B cell (primary cell): ENCODE measurements around the gene SP7. TPM values are rescaled to one million over a fixed set of nuclear protein-coding genes. Genes with fewer than 3 reads are reported as not detected.

Experiments used
- ATAC-seq: fragments of 200-7000 bp; cut with Tn5 transposase; one replicate; pipeline ENCODE4 v1.10.0; 2021; ENCODE audit warnings: low read depth, mild to moderate bottlenecking, moderate number of reproducible peaks, moderate library complexity
- CTCF ChIA-PET: fragments of 350-600 bp; sonication (Branson Sonifier 250); formaldehyde crosslinking; loops from one replicate; lab custom pipeline; 2021; ENCODE audit warnings: antibody characterized with exemption, inconsistent platforms; lab: Charles Lee
- POLR2A ChIA-PET: fragments of 350-600 bp; sonication (Branson Sonifier 250); formaldehyde crosslinking; loops from one replicate; lab custom pipeline; 2021; ENCODE audit warnings: antibody characterized with exemption; lab: Charles Lee
- DNase-seq: peaks from one replicate; pipeline ENCODE4 v3.0.0; 2013
- H2AFZ ChIP-seq: 2 replicates; pipeline ENCODE4 v1.6.1; 2012; ENCODE audit warnings: mild to moderate bottlenecking, low read depth, low read length; ENCODE audit not compliant: insufficient read depth, poor library complexity, severe bottlenecking
- H3K27ac ChIP-seq, 2 donors: 1 replicate in 1 of 2; 2 replicates in 1 of 2; pipeline ENCODE4 v1.5.1; 2012 to 2013; ENCODE audit warnings: low read length in 2 of 2, mild to moderate bottlenecking in 2 of 2, moderate library complexity in 1 of 2
- H3K27me3 ChIP-seq, 4 experiments: fragments of 200-600 bp in 1 of 4; sonication (generic) in 1 of 4; replicated peaks in 1 of 4; 1 replicate in 2 of 4; 2 replicates in 2 of 4; pipeline versions ENCODE4 v1.6.1 to v1.7.0; 2013 to 2016; ENCODE audit warnings: low read length in 3 of 4, mild to moderate bottlenecking in 2 of 4, mixed read lengths in 1 of 4, moderate library complexity in 1 of 4; ENCODE audit not compliant: insufficient read depth in 4 of 4, control insufficient read depth in 3 of 4; ENCODE audit errors: control extremely low read depth in 1 of 4
- H3K36me3 ChIP-seq, 2 experiments: replicated peaks in 1 of 2; 1 replicate in 1 of 2; 2 replicates in 1 of 2; pipeline versions ENCODE4 v1.6.1 to v1.7.1; 2013; ENCODE audit warnings: low read length in 1 of 2; ENCODE audit not compliant: insufficient read depth in 2 of 2, control insufficient read depth in 1 of 2; ENCODE audit errors: control extremely low read depth in 1 of 2, extremely low read depth in 1 of 2
- H3K4me1 ChIP-seq, 2 donors: fragments of 200-600 bp in 1 of 2; sonication (generic) in 1 of 2; 1 replicate in 1 of 2; 2 replicates in 1 of 2; pipeline versions ENCODE4 v1.5.1 to v1.6.1; 2013 to 2017; ENCODE audit warnings: low read length in 2 of 2; ENCODE audit not compliant: control insufficient read depth in 2 of 2, insufficient read depth in 2 of 2
- H3K4me2 ChIP-seq: replicated peaks from 2 replicates; pipeline ENCODE3; 2012; ENCODE audit warnings: mild to moderate bottlenecking, low read depth, low read length; ENCODE audit not compliant: poor library complexity, severe bottlenecking
- H3K4me3 ChIP-seq, 5 experiments: fragments of 200-600 bp in 1 of 5; sonication (generic) in 1 of 5; 1 replicate in 3 of 5; 2 replicates in 2 of 5; pipeline versions ENCODE4 v1.5.1 to v1.7.0; 2011 to 2016; ENCODE audit warnings: low read length in 4 of 5, mild to moderate bottlenecking in 4 of 5, low read depth in 2 of 5, control low read depth in 1 of 5, moderate library complexity in 1 of 5; ENCODE audit not compliant: insufficient read depth in 1 of 5; ENCODE audit errors: control extremely low read depth in 1 of 5, extremely low read depth in 1 of 5
- H3K79me2 ChIP-seq: fragments of 200-600 bp; sonication (generic); one replicate; pipeline ENCODE4 v1.6.0; 2016; ENCODE audit warnings: low read length; ENCODE audit not compliant: control insufficient read depth, insufficient read depth
- H3K9ac ChIP-seq: fragments of 200-600 bp; sonication (generic); 2 replicates; pipeline ENCODE4 v1.6.1; 2017; ENCODE audit warnings: mild to moderate bottlenecking, low read length, moderate library complexity
- H3K9me3 ChIP-seq, 3 donors: one replicate each; pipeline versions ENCODE4 v1.6.1 to v1.7.1; 2013; ENCODE audit warnings: low read length in 2 of 3; ENCODE audit not compliant: control insufficient read depth in 2 of 3, insufficient read depth in 1 of 3; ENCODE audit errors: control extremely low read depth in 1 of 3
- H4K20me1 ChIP-seq: 2 replicates; pipeline ENCODE4 v1.6.0; 2012; ENCODE audit warnings: mild to moderate bottlenecking, low read length; ENCODE audit not compliant: insufficient read depth, control insufficient read depth, poor library complexity, severe bottlenecking
- H3K27ac Mint-ChIP-seq: one replicate; pipeline ENCODE4 v1.8.0; 2021; ENCODE audit warnings: mixed read lengths
- H3K27me3 Mint-ChIP-seq: one replicate; pipeline ENCODE4 v1.8.0; 2021; ENCODE audit warnings: mixed read lengths
- H3K4me1 Mint-ChIP-seq: one replicate; pipeline ENCODE4 v1.8.0; 2021; ENCODE audit warnings: mixed read lengths
- H3K4me3 Mint-ChIP-seq: one replicate; pipeline ENCODE4 v1.8.0; 2021; ENCODE audit warnings: mixed read lengths
- H3K9me3 Mint-ChIP-seq: one replicate; pipeline ENCODE4 v1.8.0; 2022; ENCODE audit warnings: mixed read lengths; ENCODE audit not compliant: insufficient read depth
- CTCF ChIP-seq: fragments of 200-600 bp; IDR thresholded peaks from one replicate; pipeline ENCODE4 v1.8.0; 2022; ENCODE audit warnings: antibody characterized with exemption, mild to moderate bottlenecking
- EZH2 ChIP-seq: IDR thresholded peaks from 2 replicates; pipeline ENCODE4 v1.6.1; 2012; ENCODE audit warnings: borderline replicate concordance, low read depth, mild to moderate bottlenecking, moderate library complexity, low read length; ENCODE audit not compliant: insufficient read depth, poor library complexity, severe bottlenecking
- WGBS: methylation state at CpG from one replicate; pipeline ENCODE4 v1.1.5; 2013; ENCODE audit warnings: missing lambda C conversion rate; ENCODE audit not compliant: insufficient coverage; 5-methylcytosine and 5-hydroxymethylcytosine counted together
- intact Hi-C: fragments of 100-400 bp; cut with micrococcal nuclease; formaldehyde crosslinking; loops from one replicate; pipeline ENCODE4 v1.10.0; 2022
- polyA plus RNA-seq: library from polyadenylated mRNA; depleted of rRNA; stranded (reverse); fragments of >200 nt; gene quantifications from 2 replicates; pipeline ENCODE4 v1.2.3, GENCODE V29; 2012
- total RNA-seq, 2 donors: library from RNA; stranded (reverse); fragments of 120-200 nt in 1 of 2; gene quantifications; 1 replicate in 1 of 2; 2 replicates in 1 of 2; pipeline versions ENCODE4 v1.2.3 to v1.2.4, GENCODE V29; 2013 to 2022

SP7 gene
- total and polyA plus RNA-seq, 2 donors (not counting 1 experiment from before 2014, with no cell fraction given), result 0.34 TPM; not detected in 1

DNA sequence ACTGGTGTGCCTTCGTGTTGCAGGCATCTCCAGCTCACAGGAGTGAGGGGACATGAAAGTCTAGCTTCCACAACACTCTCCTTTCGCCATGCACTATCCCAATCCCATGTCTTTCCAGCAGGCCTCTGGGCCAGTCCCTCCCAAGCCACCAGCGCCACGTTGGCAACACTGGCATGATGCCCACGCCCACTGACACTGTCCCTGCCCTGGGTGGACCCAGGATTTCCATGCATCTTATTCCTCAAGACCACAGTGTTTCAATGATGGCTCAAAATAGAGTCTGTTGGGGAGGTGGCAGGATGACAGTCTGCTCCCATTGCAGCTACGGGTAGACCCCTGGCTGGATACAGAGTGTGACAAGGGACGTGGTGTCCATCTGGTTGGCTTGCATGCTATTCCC is 2.3 kb downstream of the SP7 start:
- Histone ChIP-seq H3K27me3 (peaks cover 0 to 53% (median 23%) of the 10 kb centered on the region in 4 experiments), H3K36me3 (no peaks in the 10 kb centered on the region), H3K4me3 (no peak overlapping the region), H4K20me1 (no peaks in the 10 kb centered on the region), H3K4me1 (peaks cover 10 to 13% of the 10 kb centered on the region in 2 donors), H3K4me2 (no peak overlapping the region), H3K9me3 (peaks cover 0 to 2% (median 0%) of the 10 kb centered on the region in 3 donors), H2AFZ (no peak overlapping the region), H3K9ac (no peak overlapping the region), H3K27ac (no peak overlapping the region), H3K79me2 (no peaks in the 10 kb centered on the region)
- DNase-seq (no peak), ATAC-seq (no peak)
- 67% methylated on average over 7 of the region's 7 CpGs for WGBS
- TF ChIP-seq CTCF (no peak), EZH2 (no peak)
- Mint-ChIP-seq H3K4me1 (peaks cover 10% of the 10 kb centered on the region), H3K4me3 (no peak overlapping the region), H3K9me3 (no peaks in the 10 kb centered on the region), H3K27ac (no peak overlapping the region), H3K27me3 (peaks cover 69% of the 10 kb centered on the region)
- intact Hi-C loops, result no loop called here
- ChIA-PET POLR2A (no interaction called here), CTCF (interaction anchor here (1.2 to 15.1 kb wide), 3 partner anchors 14 to 122 kb away, joined by 4 to 353 read pairs (median 11); no protein-coding TSS in a partner anchor)

DNA sequence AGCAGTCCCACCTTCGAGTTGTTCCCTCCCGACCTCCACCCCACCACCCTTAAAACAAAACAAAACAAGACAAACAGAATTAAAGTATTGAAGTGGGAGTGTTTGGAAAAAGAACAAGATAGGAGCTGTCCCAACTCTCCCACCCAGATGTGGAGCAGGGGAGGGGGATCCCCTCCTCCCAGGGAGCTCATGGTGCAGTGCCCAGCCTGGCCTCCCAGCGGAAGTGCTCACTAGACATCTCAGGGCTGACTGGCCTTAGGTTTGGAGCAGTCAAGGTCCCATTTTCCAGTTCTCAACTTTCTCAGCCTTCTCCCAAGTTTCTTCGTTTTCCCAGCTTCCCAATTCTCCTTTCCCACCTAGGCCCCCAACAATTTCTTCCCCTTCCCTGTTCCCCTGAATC is 2.9 kb downstream of the SP7 start:
- Histone ChIP-seq H4K20me1 (no peaks in the 10 kb centered on the region), H2AFZ (no peak overlapping the region), H3K27me3 (peaks cover 0 to 51% (median 21%) of the 10 kb centered on the region in 4 experiments), H3K4me1 (peaks cover 10 to 13% of the 10 kb centered on the region in 2 donors), H3K36me3 (no peaks in the 10 kb centered on the region), H3K27ac (no peak overlapping the region), H3K4me2 (no peak overlapping the region), H3K79me2 (no peaks in the 10 kb centered on the region), H3K4me3 (no peak overlapping the region), H3K9me3 (no peaks in the 10 kb centered on the region), H3K9ac (no peak overlapping the region)
- Mint-ChIP-seq H3K4me1 (peaks cover 10% of the 10 kb centered on the region), H3K4me3 (no peak overlapping the region), H3K27me3 (peaks cover 66% of the 10 kb centered on the region), H3K9me3 (no peaks in the 10 kb centered on the region), H3K27ac (no peak overlapping the region)
- intact Hi-C loops, result no loop called here
- CTCF ChIA-PET, result interaction anchor here (2.8 to 15.1 kb wide), 2 partner anchors 12 to 14 kb away, joined by 12 to 353 read pairs; partner anchors contain the start of gene AAAS
- 88% methylated on average over 2 of the region's 4 CpGs for WGBS
- no peak for DNase-seq
- TF ChIP-seq CTCF, result no peak
- no peak for TF ChIP-seq EZH2
- no peak for ATAC-seq
- POLR2A ChIA-PET, result no interaction called here
